AG04450 (cell line): ENCODE results near the gene MAL. TPM values are rescaled to one million over a fixed set of nuclear protein-coding genes. Genes with fewer than 3 reads are reported as not detected.

Experiments used
- CTCF ChIA-PET: fragments of 300-600, 350-600 bp; formaldehyde crosslinking; extraction: SDS; loops from one replicate; lab custom pipeline; 2022; ENCODE audit warnings: antibody characterized with exemption, inconsistent platforms; lab: Charles Lee
- POLR2A ChIA-PET: fragments of 350-600 bp; formaldehyde crosslinking; extraction: SDS; loops from one replicate; lab custom pipeline; 2021; ENCODE audit warnings: antibody characterized with exemption, inconsistent platforms; lab: Yijun Ruan, JAX
- DNase-seq: peaks from one replicate; pipeline ENCODE4 v3.0.0-alpha.2; 2011; ENCODE audit warnings: low read depth, low spot score
- H3K27ac ChIP-seq: one replicate; pipeline ENCODE4 v1.5.1; 2012; ENCODE audit warnings: low read depth, low read length, control low read depth
- H3K27me3 ChIP-seq: one replicate; pipeline ENCODE4 v1.6.0; 2012; ENCODE audit warnings: low read length; ENCODE audit not compliant: control insufficient read depth, insufficient read depth
- H3K4me3 ChIP-seq: 2 replicates; pipeline ENCODE4 v1.5.1; 2011; ENCODE audit warnings: mild to moderate bottlenecking, low read depth, low read length, control low read depth
- H3K9me3 ChIP-seq: 2 replicates; pipeline ENCODE4 v1.5.1; 2012; ENCODE audit warnings: low read length; ENCODE audit not compliant: control insufficient read depth, insufficient read depth
- CTCF ChIP-seq: IDR thresholded peaks from 2 replicates; pipeline ENCODE4 v1.5.1; 2011; ENCODE audit warnings: low read depth, low read length, control low read depth, inconsistent platforms
- polyA plus RNA-seq: library from polyadenylated mRNA; depleted of rRNA; stranded (reverse); fragments of >200 nt; gene quantifications from 2 replicates; pipeline ENCODE4 v1.2.3, GENCODE V29; 2011

MAL gene
- polyA plus RNA-seq, 1 experiment: not detected

- Histone ChIP-seq H3K27ac (no peak overlapping the region), H3K9me3 (no peaks in the 10 kb centered on the region; the same call in 1 of the 2 replicates), H3K27me3 (peaks cover 30% of the 10 kb centered on the region), H3K4me3 (no peak overlapping the region)
- CTCF ChIA-PET: no interaction called here
- POLR2A ChIA-PET: no interaction called here
- TF ChIP-seq CTCF: no peak
- DNase-seq: no peak
These were observed 5.0 kb downstream of the MAL start for GRCh38 chr2:95030496-95030895.

- Histone ChIP-seq H3K9me3 (peaks cover 3% of the 10 kb centered on the region), H3K27ac (no peak overlapping the region), H3K27me3 (peaks cover 23% of the 10 kb centered on the region), H3K4me3 (no peak overlapping the region)
- no peak for TF ChIP-seq CTCF
- ChIA-PET CTCF (interaction anchor here (1.5 kb wide), 1 partner anchor 9 kb away, joined by 6 read pairs; no protein-coding TSS in a partner anchor), POLR2A (no interaction called here)
- no peak for DNase-seq
These were observed 5.7 kb downstream of the MAL start for GRCh38 chr2:95031076-95031725.

- CTCF ChIA-PET: interaction anchor here (1.5 kb wide), 1 partner anchor 9 kb away, joined by 6 read pairs; no protein-coding TSS in a partner anchor
These were observed 6.2 kb downstream of the MAL start for GRCh38 chr2:95031726-95032116.

DNA sequence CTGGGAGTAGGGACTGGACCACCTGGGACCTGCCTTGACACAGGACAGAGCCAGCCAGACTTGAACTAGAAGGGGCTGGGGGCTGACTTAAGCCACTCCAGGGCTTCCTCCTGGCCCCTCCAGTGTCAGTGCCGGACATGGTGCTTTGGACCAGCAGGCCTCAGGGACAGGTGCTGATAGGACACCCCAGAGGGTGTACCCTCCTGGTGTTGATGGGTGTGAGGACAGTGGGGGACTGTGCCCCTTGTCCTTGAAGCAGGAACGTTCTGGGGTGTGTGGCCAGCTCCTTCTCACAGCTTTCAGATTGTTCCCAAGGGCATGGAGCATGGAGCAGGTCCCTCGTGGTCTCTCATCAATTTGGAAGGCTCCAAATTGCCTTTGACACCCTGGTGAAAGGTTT lies 6.8 kb downstream of the MAL start:
- TF ChIP-seq CTCF: no peak
- ChIA-PET POLR2A (no interaction called here), CTCF (interaction anchor here (1.5 kb wide), 1 partner anchor 10 kb away, joined by 6 read pairs; no protein-coding TSS in a partner anchor)
- Histone ChIP-seq H3K27me3 (peaks cover 15% of the 10 kb centered on the region), H3K4me3 (no peak overlapping the region), H3K27ac (no peak overlapping the region), H3K9me3 (peaks cover 12% of the 10 kb centered on the region)
- DNase-seq: no peak

More at GRCh38 chr2:95031726-95032116, 6.2 kb downstream of the MAL start:
- DNase-seq: no peak
- Histone ChIP-seq H3K27ac (no peak overlapping the region), H3K4me3 (no peak overlapping the region), H3K27me3 (peaks cover 20% of the 10 kb centered on the region), H3K9me3 (peaks cover 7% of the 10 kb centered on the region)
- POLR2A ChIA-PET: no interaction called here
- no peak for TF ChIP-seq CTCF

- Histone ChIP-seq H3K9me3 (peaks cover 14% of the 10 kb centered on the region), H3K4me3 (no peak overlapping the region), H3K27me3 (peaks cover 10% of the 10 kb centered on the region), H3K27ac (no peak overlapping the region)
- TF ChIP-seq CTCF: no peak
- no peak for DNase-seq
- POLR2A ChIA-PET: no interaction called here
- CTCF ChIA-PET: no interaction called here
These were observed 7.5 kb downstream of the MAL start for GRCh38 chr2:95032868-95033603.
